Memory B cell (primary cell): ENCODE measurements around the gene PHC3.

Experiments used
- ATAC-seq: fragments of 150-1000 bp; cut with Tn5 transposase; 2 replicates; pipeline ENCODE4 v1.10.0; 2021; ENCODE audit warnings: low read depth, mild to moderate bottlenecking, moderate library complexity
- DNase-seq, 2 donors: peaks; one replicate each; pipeline ENCODE4 v3.0.0; 2022; ENCODE audit warnings: low spot score in 2 of 2
- H3K27ac Mint-ChIP-seq: one replicate; pipeline ENCODE4 v1.8.0; 2022; ENCODE audit warnings: mild to moderate bottlenecking, moderate library complexity, mixed read lengths
- H3K27me3 Mint-ChIP-seq: one replicate; pipeline ENCODE4 v1.8.0; 2022; ENCODE audit warnings: mixed read lengths
- H3K36me3 Mint-ChIP-seq: one replicate; pipeline ENCODE4 v1.8.0; 2022; ENCODE audit warnings: mild to moderate bottlenecking, mixed read lengths
- H3K4me1 Mint-ChIP-seq: one replicate; pipeline ENCODE4 v1.8.0; 2022; ENCODE audit warnings: mixed read lengths
- H3K4me3 Mint-ChIP-seq: one replicate; pipeline ENCODE4 v1.8.0; 2022; ENCODE audit warnings: mild to moderate bottlenecking, moderate library complexity, mixed read lengths
- H3K9me3 Mint-ChIP-seq: one replicate; pipeline ENCODE4 v1.8.0; 2022; ENCODE audit warnings: mixed read lengths

The PHC3 gene

GRCh38 chr3:170092907-170093306, 88.6 kb downstream of the PHC3 start:
- Mint-ChIP-seq H3K9me3 (no peaks in the 10 kb centered on the region), H3K27me3 (no peaks in the 10 kb centered on the region), H3K27ac (no peak overlapping the region), H3K36me3 (peaks cover 20% of the 10 kb centered on the region), H3K4me1 (peaks cover 2% of the 10 kb centered on the region), H3K4me3 (no peak overlapping the region)
- DNase-seq: no peak
- ATAC-seq: no peak

DNA sequence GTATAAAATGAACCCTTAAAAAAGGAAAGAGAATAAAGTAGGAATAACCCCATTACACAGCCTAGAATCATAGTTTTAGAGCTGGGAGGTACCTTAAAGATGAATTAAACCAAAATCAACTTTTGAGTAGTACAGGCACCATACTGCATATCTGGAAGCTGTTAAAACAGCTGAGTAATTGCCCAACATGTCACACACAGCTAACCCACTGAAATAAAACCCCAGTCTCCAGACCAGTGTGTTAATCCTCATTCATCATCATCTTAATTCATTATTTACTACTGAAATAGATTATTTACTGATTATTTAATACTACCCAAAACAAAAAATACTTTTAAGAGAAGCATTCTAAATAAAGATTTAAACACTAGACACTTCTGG, 90.9 kb downstream of the PHC3 start:
- peaks cover 2% of the 10 kb centered on the region for H3K4me1 Mint-ChIP-seq
- H3K27ac Mint-ChIP-seq: no peak overlapping the region
- ATAC-seq (no peak), DNase-seq (no peak)
- no peak overlapping the region for H3K4me3 Mint-ChIP-seq
- H3K27me3 Mint-ChIP-seq: no peaks in the 10 kb centered on the region
- peaks cover 18% of the 10 kb centered on the region for H3K36me3 Mint-ChIP-seq
- no peaks in the 10 kb centered on the region for H3K9me3 Mint-ChIP-seq

GRCh38 chr3:170089862-170090600, 91.5 kb downstream of the PHC3 start:
- Mint-ChIP-seq H3K36me3 (peaks cover 18% of the 10 kb centered on the region), H3K4me3 (no peak overlapping the region), H3K9me3 (no peaks in the 10 kb centered on the region), H3K4me1 (peaks cover 2% of the 10 kb centered on the region), H3K27me3 (no peaks in the 10 kb centered on the region), H3K27ac (no peak overlapping the region)
- DNase-seq (no peak), ATAC-seq (no peak)

GRCh38 chr3:170085396-170085795, 96.1 kb downstream of the PHC3 start:
- H3K36me3 Mint-ChIP-seq: peaks cover 12% of the 10 kb centered on the region
- no peaks in the 10 kb centered on the region for H3K27me3 Mint-ChIP-seq
- H3K27ac Mint-ChIP-seq: peak overlapping the region; percentile 28
- H3K4me3 Mint-ChIP-seq: no peak overlapping the region
- H3K4me1 Mint-ChIP-seq: peaks cover 3% of the 10 kb centered on the region
- H3K9me3 Mint-ChIP-seq: no peaks in the 10 kb centered on the region
- ATAC-seq (no peak), DNase-seq (no peak)

DNA sequence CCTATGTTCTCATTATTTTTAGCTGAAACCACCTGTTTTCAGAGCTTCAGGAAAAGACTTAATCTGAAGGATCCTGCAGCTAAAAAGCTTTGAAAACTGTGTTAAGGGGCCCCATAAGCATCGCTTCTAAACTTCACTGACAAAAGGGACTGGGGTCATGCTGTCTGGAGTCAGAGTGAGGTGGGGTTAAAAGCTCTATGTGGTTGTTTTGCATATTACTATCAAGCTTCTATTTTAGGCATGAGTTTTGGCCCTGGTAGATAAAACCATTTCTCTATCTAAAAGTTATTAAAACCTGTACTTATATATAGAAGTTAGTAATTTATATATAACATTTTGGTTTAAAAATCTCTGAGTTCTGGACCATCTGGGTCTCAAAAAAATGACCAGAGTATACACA, 98.2 kb downstream of the PHC3 start:
- no peak overlapping the region for H3K4me3 Mint-ChIP-seq
- peaks cover 11% of the 10 kb centered on the region for H3K36me3 Mint-ChIP-seq
- H3K9me3 Mint-ChIP-seq: no peaks in the 10 kb centered on the region
- no peaks in the 10 kb centered on the region for H3K27me3 Mint-ChIP-seq
- DNase-seq (no peak), ATAC-seq (no peak)
- peak overlapping the region; percentile 19 for H3K27ac Mint-ChIP-seq
- H3K4me1 Mint-ChIP-seq: peaks cover 10% of the 10 kb centered on the region

- H3K9me3 Mint-ChIP-seq: no peaks in the 10 kb centered on the region
- peaks cover 15% of the 10 kb centered on the region for H3K36me3 Mint-ChIP-seq
- no peaks in the 10 kb centered on the region for H3K27me3 Mint-ChIP-seq
- DNase-seq: no peak
- no peak overlapping the region for H3K27ac Mint-ChIP-seq
- H3K4me3 Mint-ChIP-seq: no peak overlapping the region
- peaks cover 10% of the 10 kb centered on the region for H3K4me1 Mint-ChIP-seq
- ATAC-seq: no peak
Measured at GRCh38 chr3:170081079-170081741, 100.3 kb downstream of the PHC3 start.

- H3K4me3 Mint-ChIP-seq: no peak overlapping the region
Measured at GRCh38 chr3:170080605-170081004, 100.9 kb downstream of the PHC3 start.

GRCh38 chr3:170079536-170080165, 101.9 kb downstream of the PHC3 start:
- Mint-ChIP-seq H3K4me1 (peaks cover 10% of the 10 kb centered on the region), H3K36me3 (peaks cover 10% of the 10 kb centered on the region), H3K9me3 (no peaks in the 10 kb centered on the region), H3K27ac (peak overlapping the region; percentile 36), H3K4me3 (no peak overlapping the region), H3K27me3 (no peaks in the 10 kb centered on the region)
- DNase-seq (no peak), ATAC-seq (no peak)

More at GRCh38 chr3:170080605-170081004, 100.9 kb downstream of the PHC3 start:
- H3K27me3 Mint-ChIP-seq: no peaks in the 10 kb centered on the region
- H3K9me3 Mint-ChIP-seq: no peaks in the 10 kb centered on the region
- H3K27ac Mint-ChIP-seq: no peak overlapping the region
- H3K36me3 Mint-ChIP-seq: peaks cover 13% of the 10 kb centered on the region
- H3K4me1 Mint-ChIP-seq: peaks cover 10% of the 10 kb centered on the region
- DNase-seq: no peak
- ATAC-seq: no peak

GRCh38 chr3:170078620-170079281, 102.8 kb downstream of the PHC3 start:
- Mint-ChIP-seq H3K36me3 (peaks cover 10% of the 10 kb centered on the region), H3K27me3 (no peaks in the 10 kb centered on the region), H3K4me3 (no peak overlapping the region), H3K27ac (no peak overlapping the region), H3K4me1 (peaks cover 10% of the 10 kb centered on the region), H3K9me3 (no peaks in the 10 kb centered on the region)
- DNase-seq (no peak), ATAC-seq (no peak)

GRCh38 chr3:170077361-170077760, 104.2 kb downstream of the PHC3 start:
- DNase-seq (no peak), ATAC-seq (no peak)
- peaks cover 9% of the 10 kb centered on the region for H3K36me3 Mint-ChIP-seq
- H3K4me3 Mint-ChIP-seq: no peak overlapping the region
- no peaks in the 10 kb centered on the region for H3K27me3 Mint-ChIP-seq
- no peaks in the 10 kb centered on the region for H3K9me3 Mint-ChIP-seq
- H3K27ac Mint-ChIP-seq: no peak overlapping the region
- H3K4me1 Mint-ChIP-seq: peaks cover 7% of the 10 kb centered on the region

- Mint-ChIP-seq H3K27ac (no peak overlapping the region), H3K4me3 (no peak overlapping the region), H3K9me3 (no peaks in the 10 kb centered on the region), H3K4me1 (peaks cover 7% of the 10 kb centered on the region), H3K36me3 (peaks cover 9% of the 10 kb centered on the region), H3K27me3 (no peaks in the 10 kb centered on the region)
- ATAC-seq: no peak
- no peak for DNase-seq
Measured at GRCh38 chr3:170076715-170077238, 104.8 kb downstream of the PHC3 start.

- Mint-ChIP-seq H3K36me3 (peaks cover 9% of the 10 kb centered on the region), H3K9me3 (no peaks in the 10 kb centered on the region), H3K4me3 (no peak overlapping the region), H3K27ac (no peak overlapping the region), H3K4me1 (peaks cover 7% of the 10 kb centered on the region), H3K27me3 (no peaks in the 10 kb centered on the region)
- DNase-seq (no peak), ATAC-seq (no peak)
Measured at GRCh38 chr3:170075441-170076091, 106.0 kb downstream of the PHC3 start.

- Mint-ChIP-seq H3K36me3 (peaks cover 15% of the 10 kb centered on the region), H3K4me1 (peaks cover 8% of the 10 kb centered on the region), H3K9me3 (no peaks in the 10 kb centered on the region), H3K4me3 (no peak overlapping the region), H3K27me3 (no peaks in the 10 kb centered on the region), H3K27ac (no peak overlapping the region)
- ATAC-seq (no peak), DNase-seq (no peak)
Measured at GRCh38 chr3:170064108-170064507, 117.4 kb downstream of the PHC3 start.
